Measurements from ENCODE around the gene OSMR. TPM values are rescaled to one million over a fixed set of nuclear protein-coding genes. Genes with fewer than 3 reads are reported as not detected.

Gene OSMR
- total and polyA plus RNA-seq, 2 experiments from 2014 or later = 1.5 to 2.6 TPM

DNA sequence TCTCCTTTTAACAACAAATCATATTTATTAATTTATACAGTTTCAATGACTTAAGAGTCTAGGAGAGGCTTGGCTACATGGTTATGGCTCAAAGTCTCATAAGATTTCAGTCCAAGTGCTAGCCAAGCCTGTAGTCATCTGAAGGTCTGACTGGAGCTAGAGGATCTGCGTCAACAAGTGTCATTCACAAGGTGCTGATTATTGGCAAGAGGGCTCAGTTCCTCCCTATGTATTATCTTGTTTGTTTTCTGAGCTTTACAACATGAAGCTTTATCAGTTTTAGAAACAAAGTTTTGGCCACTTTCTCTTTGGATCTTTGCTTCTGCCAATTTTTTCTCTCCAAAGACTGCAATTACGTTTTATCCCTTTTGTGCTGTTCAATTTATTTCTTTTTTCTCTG lies 133.7 kb downstream of the OSMR start:
- H3K4me3 ChIP-seq = no peak overlapping the region
- peaks cover 35% of the 10 kb centered on the region for H3K4me1 Mint-ChIP-seq
- no peaks in the 10 kb centered on the region for H3K27me3 ChIP-seq (ENCODE audit: insufficient read depth)
- DNase-seq (ENCODE audit: low spot score) = peak; percentile 2
- peak; percentile 53 for ATAC-seq
- H3K4me1 ChIP-seq (ENCODE audit: insufficient read depth) = peaks cover 31% of the 10 kb centered on the region
- H3K27ac Mint-ChIP-seq = peak overlapping the region; percentile 25; the same call in 1 of the 2 replicates
- H3K79me2 ChIP-seq (replicated peaks; ENCODE audit: insufficient read depth) = no peaks in the 10 kb centered on the region; the same call in 1 of the 2 replicates
- no peaks in the 10 kb centered on the region for H4K20me1 ChIP-seq (replicated peaks; ENCODE audit: insufficient read depth)
- no peaks in the 10 kb centered on the region for H3K9me2 ChIP-seq (ENCODE audit: insufficient read depth)
- H3K4me3 Mint-ChIP-seq = no peak overlapping the region; the same call in 2 of the 3 replicates
- H3K9me3 Mint-ChIP-seq = no peaks in the 10 kb centered on the region
- no peaks in the 10 kb centered on the region for H3K36me3 ChIP-seq (ENCODE audit: insufficient read depth)
- no peak overlapping the region for H3K4me2 ChIP-seq
- no peaks in the 10 kb centered on the region for H3K36me3 Mint-ChIP-seq (ENCODE audit: low read depth)
- no peaks in the 10 kb centered on the region for H3F3A ChIP-seq (replicated peaks; ENCODE audit: low read depth)
- H3K27ac ChIP-seq (ENCODE audit: low read depth) = peak overlapping the region; percentile 52; the same call in 1 of the 2 replicates
- no peak overlapping the region for H2AFZ ChIP-seq
- H3K27me3 Mint-ChIP-seq (ENCODE audit: insufficient read depth, low read depth, poor library complexity) = no peaks in the 10 kb centered on the region
- TF ChIP-seq JUNB (IDR thresholded peaks at IDR 0.05; ENCODE audit: unreplicated experiment) (no peak), NANOG (IDR thresholded peaks at IDR 0.05; ENCODE audit: borderline replicate concordance) (no peak)
- TF ChIP-seq, protein P1, sequence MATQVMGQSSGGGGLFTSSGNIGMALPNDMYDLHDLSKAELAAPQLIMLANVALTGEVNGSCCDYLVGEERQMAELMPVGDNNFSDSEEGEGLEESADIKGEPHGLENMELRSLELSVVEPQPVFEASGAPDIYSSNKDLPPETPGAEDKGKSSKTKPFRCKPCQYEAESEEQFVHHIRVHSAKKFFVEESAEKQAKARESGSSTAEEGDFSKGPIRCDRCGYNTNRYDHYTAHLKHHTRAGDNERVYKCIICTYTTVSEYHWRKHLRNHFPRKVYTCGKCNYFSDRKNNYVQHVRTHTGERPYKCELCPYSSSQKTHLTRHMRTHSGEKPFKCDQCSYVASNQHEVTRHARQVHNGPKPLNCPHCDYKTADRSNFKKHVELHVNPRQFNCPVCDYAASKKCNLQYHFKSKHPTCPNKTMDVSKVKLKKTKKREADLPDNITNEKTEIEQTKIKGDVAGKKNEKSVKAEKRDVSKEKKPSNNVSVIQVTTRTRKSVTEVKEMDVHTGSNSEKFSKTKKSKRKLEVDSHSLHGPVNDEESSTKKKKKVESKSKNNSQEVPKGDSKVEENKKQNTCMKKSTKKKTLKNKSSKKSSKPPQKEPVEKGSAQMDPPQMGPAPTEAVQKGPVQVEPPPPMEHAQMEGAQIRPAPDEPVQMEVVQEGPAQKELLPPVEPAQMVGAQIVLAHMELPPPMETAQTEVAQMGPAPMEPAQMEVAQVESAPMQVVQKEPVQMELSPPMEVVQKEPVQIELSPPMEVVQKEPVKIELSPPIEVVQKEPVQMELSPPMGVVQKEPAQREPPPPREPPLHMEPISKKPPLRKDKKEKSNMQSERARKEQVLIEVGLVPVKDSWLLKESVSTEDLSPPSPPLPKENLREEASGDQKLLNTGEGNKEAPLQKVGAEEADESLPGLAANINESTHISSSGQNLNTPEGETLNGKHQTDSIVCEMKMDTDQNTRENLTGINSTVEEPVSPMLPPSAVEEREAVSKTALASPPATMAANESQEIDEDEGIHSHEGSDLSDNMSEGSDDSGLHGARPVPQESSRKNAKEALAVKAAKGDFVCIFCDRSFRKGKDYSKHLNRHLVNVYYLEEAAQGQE (IDR thresholded peaks at IDR 0.05; ENCODE audit: unreplicated experiment) = no peak

Other genes with a start within 250 kb of the OSMR start
- 27.4 and 30.2 TPM in 2 replicates for gene RICTOR, start 228.4 kb downstream of the OSMR start, total RNA-seq (2014; rRNA removed; shearing (Covaris generic))
- 7.0 and 9.9 TPM in 2 replicates for gene RICTOR, start 228.4 kb downstream of the OSMR start, polyA plus RNA-seq (2016; fragmentation: Nextera tagmentation; extraction: Ambion mirVana)

All from GM23338 (cell line).